Gastroesophageal sphincter (tissue), 3 donors: Measurements from ENCODE around the gene CTSZ.

Source experiments
- CTCF ChIP-seq, 4 experiments: fragments of 200-600 bp in 2 of 4; fragments of 450-650 bp in 2 of 4; sonication (generic) in 1 of 4; IDR thresholded peaks; one replicate each; pipeline ENCODE4 v1.5.1; 2017 to 2019; ENCODE audit warnings: antibody characterized with exemption in 4 of 4, mild to moderate bottlenecking in 2 of 4, moderate library complexity in 2 of 4
- POLR2A ChIP-seq, 2 donors: fragments of 450-650 bp; IDR thresholded peaks; one replicate each; pipeline ENCODE4 v1.6.1; 2017; ENCODE audit warnings: antibody characterized with exemption in 2 of 2, mild to moderate bottlenecking in 2 of 2, moderate library complexity in 1 of 2

GRCh38 chr20:59001449-59002171 lies 5.4 kb downstream of the CTSZ start:
- TF ChIP-seq CTCF (IDR thresholded peaks at IDR 0.05): no peak
- no peak for TF ChIP-seq POLR2A (IDR thresholded peaks at IDR 0.05)
